HepG2 (cell line): Measurements from ENCODE around the gene TOP3B. TPM values are rescaled to one million over a fixed set of nuclear protein-coding genes. Genes with fewer than 3 reads are reported as not detected.

ENCODE experiments used
- ATAC-seq: fragments of 200-7000 bp; cut with Tn5 transposase; 3 replicates; pipeline ENCODE4 v1.9.1; 2020; ENCODE audit warnings: mild to moderate bottlenecking, moderate library complexity
- BruUV-seq: library from RNA; stranded (reverse); fragments of 400-500 nt; replicated peaks from 2 replicates; lab custom pipeline; 2021; lab: Mats Ljungman, UMichigan
- CTCF ChIA-PET: fragments of 300-600 bp; formaldehyde crosslinking; extraction: SDS; loops from one replicate; lab custom pipeline; 2021; ENCODE audit warnings: low total read pairs, inconsistent platforms, low intra/inter-chr PET ratio; lab: Yijun Ruan, JAX
- POLR2A ChIA-PET: fragments of 350-600 bp; sonication (Branson Sonifier 250); formaldehyde crosslinking; loops from one replicate; lab custom pipeline; 2020; ENCODE audit warnings: antibody characterized with exemption, inconsistent platforms; lab: Yijun Ruan, JAX
- DNase-seq: peaks from one replicate; pipeline ENCODE4 v3.0.0-alpha.2; 2015; ENCODE audit warnings: low spot score
- FAIRE-seq: peaks from 3 replicates; lab custom pipeline; 2011; peaks lifted over from hg19 to GRCh38; lab: Jason Lieb, UNC
- H2AFZ ChIP-seq: one replicate; pipeline ENCODE4 v1.6.1; 2011; ENCODE audit warnings: low read length, inconsistent platforms
- H3K27ac ChIP-seq: fragments of 300-600 bp; 3 replicates; pipeline ENCODE4 v1.8.0; 2011; ENCODE audit warnings: mixed run types, mild to moderate bottlenecking, mixed read lengths, low read length, inconsistent platforms; ENCODE audit not compliant: insufficient read depth; ENCODE audit errors: extremely low read length
- H3K27me3 ChIP-seq, 2 experiments: fragments of 200-600 bp in 1 of 2; 2 replicates in 1 of 2; 3 replicates in 1 of 2; pipeline versions ENCODE4 v1.6.0 to v1.8.0; 2011; ENCODE audit warnings: low read length in 2 of 2, mild to moderate bottlenecking in 2 of 2, moderate library complexity in 2 of 2, inconsistent platforms in 1 of 2; ENCODE audit not compliant: insufficient read depth in 2 of 2, control insufficient read depth in 1 of 2
- H3K36me3 ChIP-seq, 2 experiments: fragments of 200-600 bp in 1 of 2; replicated peaks in 1 of 2; 2 replicates in 1 of 2; 3 replicates in 1 of 2; pipeline versions ENCODE4 v1.5.1 to v1.8.0; 2011; ENCODE audit warnings: low read length in 2 of 2, inconsistent platforms in 1 of 2; ENCODE audit not compliant: insufficient read depth in 2 of 2, control insufficient read depth in 1 of 2
- H3K4me1 ChIP-seq: 2 replicates; pipeline ENCODE4 v1.5.1; 2012; ENCODE audit warnings: low read length, inconsistent platforms; ENCODE audit not compliant: insufficient read depth
- H3K4me2 ChIP-seq: 2 replicates; pipeline ENCODE4 v1.6.0; 2011; ENCODE audit warnings: low read depth, low read length, inconsistent platforms
- H3K4me3 ChIP-seq, 3 experiments: fragments of 200-600 bp in 1 of 3; sonication (generic), shearing (Covaris generic) in 1 of 3; replicated peaks in 1 of 3; 2 replicates each; pipeline ENCODE4 v1.5.1; 2011 to 2016; ENCODE audit warnings: low read length in 3 of 3, inconsistent platforms in 2 of 3, low read depth in 2 of 3, mild to moderate bottlenecking in 2 of 3, control low read depth in 1 of 3, mixed read lengths in 1 of 3; ENCODE audit not compliant: insufficient read depth in 1 of 3
- H3K79me2 ChIP-seq: one replicate; pipeline ENCODE4 v1.6.1; 2011; ENCODE audit warnings: low read length, inconsistent platforms; ENCODE audit not compliant: insufficient read depth
- H3K9ac ChIP-seq: 2 replicates; pipeline ENCODE4 v1.6.0; 2011; ENCODE audit warnings: mild to moderate bottlenecking, low read depth, low read length, inconsistent platforms; ENCODE audit not compliant: insufficient read depth
- H3K9me3 ChIP-seq: 2 replicates; pipeline ENCODE4 v1.5.1; 2012; ENCODE audit warnings: mild to moderate bottlenecking, low read length
- H4K20me1 ChIP-seq: 2 replicates; pipeline ENCODE4 v1.6.0; 2011; ENCODE audit warnings: inconsistent platforms, mild to moderate bottlenecking, low read length, moderate library complexity; ENCODE audit not compliant: insufficient read depth
- CSRNP1 ChIP-seq: sonication (generic); formaldehyde crosslinking; IDR thresholded peaks from 2 replicates; pipeline ENCODE4 v1.8.1; 2023; ENCODE audit warnings: mild to moderate bottlenecking, missing genetic modification reagents
- TBX2 ChIP-seq: sonication (generic); formaldehyde crosslinking; IDR thresholded peaks from 2 replicates; pipeline ENCODE4 v1.5.0; 2020; ENCODE audit warnings: missing genetic modification reagents, mild to moderate bottlenecking, borderline replicate concordance
- ZBTB26 ChIP-seq: IDR thresholded peaks from 2 replicates; pipeline ENCODE4 v1.6.1; 2016; ENCODE audit warnings: missing compliant biosample characterization, missing genetic modification reagents, borderline replicate concordance
- ZNF687 ChIP-seq: sonication (generic); formaldehyde crosslinking; IDR thresholded peaks from 2 replicates; pipeline ENCODE4 v1.5.1; 2020; ENCODE audit warnings: mild to moderate bottlenecking, missing genetic modification reagents, moderate library complexity
- ZNF770 ChIP-seq: sonication (generic); formaldehyde crosslinking; IDR thresholded peaks from 2 replicates; pipeline ENCODE4 v1.5.0; 2020; ENCODE audit warnings: mild to moderate bottlenecking, missing genetic modification reagents
- WGBS: methylation state at CpG from one replicate; pipeline ENCODE4 v1.1.6; 2017; ENCODE audit warnings: low lambda C conversion rate; 5-methylcytosine and 5-hydroxymethylcytosine counted together
- in situ Hi-C: cut with HindIII; loops from 2 replicates; pipeline ENCODE4 v1.10.0; 2017; ENCODE audit warnings: low pct_unique_long_range_greater_than_20kb; ENCODE audit not compliant: extremely low pct_ligation_motif_present
- intact Hi-C: fragments of 100-400 bp; cut with micrococcal nuclease; formaldehyde crosslinking; loops from one replicate; pipeline ENCODE4 v1.10.0; 2022; ENCODE audit not compliant: unreplicated experiment
- polyA plus RNA-seq, 8 experiments: library from polyadenylated mRNA; depleted of rRNA in 3 of 8; stranded (reverse) in 7 of 8; unstranded in 1 of 8; fragments of >200 nt; fragmentation: Illumina TruSeq in 4 of 8; extraction: Trizol in 4 of 8; gene quantifications; 2 replicates each; pipeline versions ENCODE4 v1.2.1 to v1.2.3, GENCODE V29; 2011 to 2016; ENCODE audit warnings: low read depth in 4 of 8, missing spikeins in 1 of 8, mixed read lengths in 1 of 8; ENCODE audit not compliant: insufficient read depth in 1 of 8
- total RNA-seq, 5 experiments: library from RNA; depleted of rRNA; stranded (reverse); fragments of >200 nt; fragmentation: Illumina TruSeq; extraction: Trizol; gene quantifications; 2 replicates each; pipeline ENCODE4 v1.2.3, GENCODE V29; 2016; ENCODE audit warnings: low read depth in 1 of 5

TOP3B gene
- total and polyA plus RNA-seq, 2 of the 13 experiments (the other 11 are each of a cell fraction or from before 2014, with no cell fraction given), result 28.5 to 29.7 TPM

- Histone ChIP-seq H3K9me3 (no peaks in the 10 kb centered on the region), H4K20me1 (no peaks in the 10 kb centered on the region), H3K4me1 (peaks cover 14% of the 10 kb centered on the region), H3K79me2 (no peaks in the 10 kb centered on the region), H3K27ac (no peak overlapping the region), H3K9ac (no peak overlapping the region), H3K27me3 (no peaks in the 10 kb centered on the region), H3K36me3 (no peaks in the 10 kb centered on the region; a peak in 1 of 5 replicates), H3K4me2 (no peak overlapping the region), H2AFZ (no peak overlapping the region), H3K4me3 (no peak overlapping the region)
- peak; percentile 22; the same call in 1 of the 2 replicates for TF ChIP-seq ZNF770 (CRISPR knock-in tag)
- TF ChIP-seq CSRNP1 (CRISPR knock-in tag), result no peak
- in situ Hi-C loops, result no loop called here
- intact Hi-C loops, result no loop called here
- no peak for FAIRE-seq
- POLR2A ChIA-PET, result no interaction called here
- BruUV-seq, result no TSS peak
- WGBS, result 97% methylated on average over 9 of the region's 12 CpGs
- DNase-seq, result no peak
- CTCF ChIA-PET, result no interaction called here
- no peak for ATAC-seq
Observed at GRCh38 chr22:21918466-21919185, 64.0 kb downstream of the TOP3B start.

GRCh38 chr22:21917959-21918261 is 64.7 kb downstream of the TOP3B start:
- no CpG with 5 or more reads among the region's 6 CpGs for WGBS
- no peak overlapping the region for H3K27ac ChIP-seq
- H3K27me3 ChIP-seq, result no peaks in the 10 kb centered on the region
- DNase-seq (no peak), FAIRE-seq (no peak), ATAC-seq (no peak)
- H3K9me3 ChIP-seq, result no peaks in the 10 kb centered on the region
- H4K20me1 ChIP-seq, result no peaks in the 10 kb centered on the region
- peaks cover 14% of the 10 kb centered on the region for H3K4me1 ChIP-seq
- no peak overlapping the region; a peak in 1 of 6 replicates for H3K4me3 ChIP-seq
- POLR2A ChIA-PET, result no interaction called here
- no peak overlapping the region for H3K9ac ChIP-seq
- H3K36me3 ChIP-seq, result no peaks in the 10 kb centered on the region
- H3K79me2 ChIP-seq, result no peaks in the 10 kb centered on the region
- intact Hi-C loops, result no loop called here
- H3K4me2 ChIP-seq, result peak overlapping the region; percentile 80
- H2AFZ ChIP-seq, result no peak overlapping the region
- TF ChIP-seq TBX2 (CRISPR knock-in tag) (0 out of 2 replicates have a peak, but pooled peaks have one; percentile 25), ZNF687 (peak; percentile 24; the same call in 1 of the 2 replicates), ZBTB26 (CRISPR knock-in tag) (no peak)
- TF ChIP-seq, all 625 proteins: peak for 2
- CTCF ChIA-PET, result no interaction called here
- in situ Hi-C loops, result no loop called here
- no TSS peak for BruUV-seq
